Ascending aorta (tissue), 2 donors: ENCODE measurements around the gene PNMA6F. TPM values are rescaled to one million over a fixed set of nuclear protein-coding genes. Genes with fewer than 3 reads are reported as not detected.
"Not testable (repeated sequence)": the region's sequence is repeated elsewhere in the genome, so short reads cannot be mapped to it uniquely, and the experiment has no call there.

Experiments used
- DNase-seq, 2 donors: peaks; one replicate each; pipeline ENCODE4 v3.0.0-alpha.2; 2019; ENCODE audit warnings: low spot score in 2 of 2
- H3K27ac ChIP-seq, 2 donors: fragments of 200-600 bp; sonication (generic); one replicate each; pipeline ENCODE4 v1.5.1; 2016 to 2017; ENCODE audit warnings: mild to moderate bottlenecking in 1 of 2
- H3K27me3 ChIP-seq: fragments of 200-600 bp; sonication (generic); one replicate; pipeline ENCODE4 v1.5.1; 2017
- H3K36me3 ChIP-seq, 2 donors: fragments of 200-600 bp; sonication (generic); one replicate each; pipeline ENCODE4 v1.5.1; 2016
- H3K4me1 ChIP-seq, 2 donors: fragments of 200-600 bp; sonication (generic); one replicate each; pipeline ENCODE4 v1.5.1; 2016 to 2017; ENCODE audit warnings: mild to moderate bottlenecking in 1 of 2
- H3K4me3 ChIP-seq, 2 donors: fragments of 200-600 bp; sonication (generic); one replicate each; pipeline ENCODE4 v1.5.1; 2016 to 2017; ENCODE audit warnings: mild to moderate bottlenecking in 1 of 2
- H3K9me3 ChIP-seq, 2 donors: fragments of 200-600 bp; sonication (generic); one replicate each; pipeline ENCODE4 v1.5.1; 2016
- intact Hi-C: fragments of 100-400 bp; cut with DNase I; formaldehyde crosslinking; loops from one replicate; pipeline ENCODE4 v1.15.1; 2023
- total RNA-seq: library from RNA; depleted of rRNA; stranded (reverse); fragments of >200 nt; gene quantifications from one replicate; pipeline ENCODE4 v1.1.0, GENCODE V29; 2016
- TF ChIP-seq, protein P1 (sequence below), 3 experiments: fragments of 200-600 bp in 2 of 3; fragments of 450-650 bp in 1 of 3; sonication (generic) in 2 of 3; IDR thresholded peaks; one replicate each; pipeline ENCODE4 v1.5.1; 2016 to 2019; ENCODE audit warnings: antibody characterized with exemption in 3 of 3, mild to moderate bottlenecking in 1 of 3, moderate library complexity in 1 of 3

The PNMA6F gene
- total RNA-seq, 1 donor from 2014 or later, result not detected

DNA sequence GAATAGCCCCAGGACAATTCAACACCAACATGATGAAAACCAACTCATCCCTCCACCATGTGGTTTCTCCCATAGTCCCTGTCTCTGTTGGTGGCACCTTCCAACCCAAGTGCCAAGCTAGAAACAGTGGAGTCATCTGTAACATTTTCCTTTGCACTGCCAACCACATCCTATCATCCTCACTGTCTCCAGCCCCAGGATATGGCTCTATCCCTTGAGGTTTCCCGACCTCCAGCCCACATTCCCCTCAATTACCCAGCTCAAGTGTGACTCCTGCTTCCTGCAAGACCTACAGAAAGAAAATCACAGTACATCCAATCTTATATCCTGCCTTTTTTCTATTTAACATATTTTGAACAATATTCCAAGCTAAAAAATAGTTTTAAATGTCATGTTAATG lies 24.2 kb downstream of the PNMA6F start:
- intact Hi-C loops, result no loop called here

DNA sequence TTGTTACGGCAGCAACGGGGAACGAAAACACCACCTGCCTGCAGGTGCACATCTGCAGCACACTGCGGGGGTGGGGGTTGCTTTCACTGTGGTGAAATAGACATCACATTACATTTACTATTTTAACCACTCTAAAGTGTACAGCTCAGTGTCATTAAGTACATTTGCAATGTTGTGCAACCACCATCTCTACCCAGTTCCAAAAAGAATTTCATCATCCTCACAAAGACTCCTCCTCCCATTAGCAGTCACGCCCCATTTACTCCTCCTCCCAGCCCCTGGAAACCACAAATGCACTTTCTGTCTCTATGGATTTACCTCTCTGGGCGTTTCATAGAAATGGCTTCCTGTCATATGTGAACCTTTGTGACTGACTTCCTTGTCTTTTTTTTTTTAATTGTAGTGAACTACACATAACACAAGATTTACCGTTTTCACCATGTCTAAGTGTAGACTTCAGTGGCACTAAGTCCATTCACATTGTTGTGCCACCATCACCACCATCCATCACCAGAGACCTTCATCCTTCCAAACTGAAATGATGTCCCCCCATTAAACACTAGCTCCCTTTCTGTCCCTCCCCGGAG lies 28.0 kb downstream of the PNMA6F start:
- intact Hi-C loops, result not testable (repeated sequence)

More for the DNA sequence above, 24.2 kb downstream of the PNMA6F start:
- TF ChIP-seq, protein P1, sequence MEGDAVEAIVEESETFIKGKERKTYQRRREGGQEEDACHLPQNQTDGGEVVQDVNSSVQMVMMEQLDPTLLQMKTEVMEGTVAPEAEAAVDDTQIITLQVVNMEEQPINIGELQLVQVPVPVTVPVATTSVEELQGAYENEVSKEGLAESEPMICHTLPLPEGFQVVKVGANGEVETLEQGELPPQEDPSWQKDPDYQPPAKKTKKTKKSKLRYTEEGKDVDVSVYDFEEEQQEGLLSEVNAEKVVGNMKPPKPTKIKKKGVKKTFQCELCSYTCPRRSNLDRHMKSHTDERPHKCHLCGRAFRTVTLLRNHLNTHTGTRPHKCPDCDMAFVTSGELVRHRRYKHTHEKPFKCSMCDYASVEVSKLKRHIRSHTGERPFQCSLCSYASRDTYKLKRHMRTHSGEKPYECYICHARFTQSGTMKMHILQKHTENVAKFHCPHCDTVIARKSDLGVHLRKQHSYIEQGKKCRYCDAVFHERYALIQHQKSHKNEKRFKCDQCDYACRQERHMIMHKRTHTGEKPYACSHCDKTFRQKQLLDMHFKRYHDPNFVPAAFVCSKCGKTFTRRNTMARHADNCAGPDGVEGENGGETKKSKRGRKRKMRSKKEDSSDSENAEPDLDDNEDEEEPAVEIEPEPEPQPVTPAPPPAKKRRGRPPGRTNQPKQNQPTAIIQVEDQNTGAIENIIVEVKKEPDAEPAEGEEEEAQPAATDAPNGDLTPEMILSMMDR (IDR thresholded peaks at IDR 0.05), result no peak
- H3K27me3 ChIP-seq, result no peaks in the 10 kb centered on the region
- no peak overlapping the region for H3K4me3 ChIP-seq
- H3K36me3 ChIP-seq, result no peaks in the 10 kb centered on the region
- H3K4me1 ChIP-seq, result no peaks in the 10 kb centered on the region
- no peaks in the 10 kb centered on the region for H3K9me3 ChIP-seq
- no peak for DNase-seq
- H3K27ac ChIP-seq, result no peak overlapping the region

DNA sequence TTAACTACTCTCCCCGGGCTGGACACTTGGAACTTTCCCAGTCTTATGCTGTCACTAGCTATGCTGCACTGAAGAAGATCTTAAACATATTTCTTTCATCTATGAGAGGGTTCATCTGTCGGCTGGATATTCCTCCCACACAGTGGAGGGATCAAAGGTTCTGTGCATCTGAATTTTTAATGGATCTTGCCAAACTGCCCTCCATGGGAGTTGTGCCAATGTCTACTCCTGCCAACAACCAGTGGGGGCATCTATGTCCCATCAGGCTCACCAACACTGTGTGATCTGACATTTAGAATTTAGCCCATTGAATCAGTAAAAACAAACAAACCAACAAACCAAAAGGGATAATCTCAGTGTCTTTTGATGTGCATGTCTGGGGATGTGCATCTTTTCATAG lies 32.8 kb downstream of the PNMA6F start:
- H3K9me3 ChIP-seq, intact Hi-C loops, H3K27ac ChIP-seq, DNase-seq, H3K36me3 ChIP-seq, H3K4me1 ChIP-seq, H3K27me3 ChIP-seq, H3K4me3 ChIP-seq: not testable (repeated sequence)

More for the DNA sequence above, 28.0 kb downstream of the PNMA6F start:
- H3K4me1 ChIP-seq, DNase-seq, H3K9me3 ChIP-seq, H3K27ac ChIP-seq, H3K4me3 ChIP-seq, H3K36me3 ChIP-seq, H3K27me3 ChIP-seq: not testable (repeated sequence)

DNA sequence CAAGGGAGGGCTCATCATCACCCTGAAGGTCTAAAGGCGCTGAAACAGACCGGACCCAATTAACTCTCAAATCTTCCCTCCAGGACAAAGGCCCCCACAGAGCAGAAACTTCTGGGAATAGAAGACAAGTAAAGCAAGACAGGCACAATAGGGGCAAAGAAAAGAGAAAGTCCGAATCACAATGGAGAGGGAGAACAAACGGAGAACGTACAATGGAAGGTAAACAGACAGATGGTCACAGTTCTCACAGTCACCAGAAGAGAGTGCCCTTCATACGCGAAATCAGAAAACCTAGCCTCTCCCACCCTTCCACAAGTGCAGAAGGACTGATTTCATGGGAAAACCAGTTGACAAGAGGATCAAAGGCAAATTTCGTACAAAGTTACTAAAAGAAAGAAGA lies 35.9 kb downstream of the PNMA6F start:
- H3K4me1 ChIP-seq, H3K27me3 ChIP-seq, H3K4me3 ChIP-seq, H3K36me3 ChIP-seq, intact Hi-C loops, DNase-seq, H3K9me3 ChIP-seq, H3K27ac ChIP-seq: not testable (repeated sequence)

DNA sequence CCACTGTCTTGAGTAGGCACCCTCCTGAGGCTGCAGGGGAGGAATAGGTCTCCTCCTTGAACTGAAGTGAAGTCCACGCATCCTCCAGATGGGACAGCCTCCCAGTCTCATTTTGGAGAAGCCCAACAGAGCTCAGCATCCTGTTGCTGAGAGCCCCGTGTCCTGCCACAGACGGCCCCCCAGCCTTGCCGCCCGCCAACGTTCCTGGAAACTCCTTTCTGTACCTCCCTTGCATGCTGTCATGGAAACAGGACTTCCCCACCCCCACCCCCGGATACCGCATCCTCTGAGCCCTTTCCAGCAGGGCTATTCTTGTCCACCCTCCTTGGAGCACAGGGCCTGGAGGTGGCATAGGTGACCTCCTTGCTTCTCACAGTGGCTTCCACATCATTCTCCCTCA lies 37.6 kb downstream of the PNMA6F start:
- peak in 1 of 2 donors; percentile 50 for DNase-seq
- H3K27me3 ChIP-seq, H3K36me3 ChIP-seq, H3K4me1 ChIP-seq, H3K9me3 ChIP-seq, intact Hi-C loops, H3K27ac ChIP-seq, H3K4me3 ChIP-seq: not testable (repeated sequence)

DNA sequence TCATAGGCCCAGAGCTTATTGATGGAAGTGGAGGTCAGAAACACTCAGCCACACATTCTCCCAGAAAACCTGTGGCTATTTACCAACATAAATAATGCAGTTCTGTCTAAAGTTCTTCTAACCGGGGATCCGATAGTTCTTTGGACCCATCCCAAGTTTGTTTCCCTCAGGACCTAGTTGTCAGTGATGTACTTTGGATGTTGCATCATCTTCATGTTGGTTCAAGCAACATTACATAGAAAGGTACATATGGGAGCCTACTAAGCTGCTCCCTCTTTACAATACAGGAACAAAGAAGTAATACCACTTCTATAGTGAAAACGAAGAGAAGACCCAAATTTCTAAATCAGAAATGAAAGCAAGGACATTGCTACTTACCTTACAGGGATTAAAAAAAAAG lies 39.8 kb downstream of the PNMA6F start:
- H3K9me3 ChIP-seq, DNase-seq, intact Hi-C loops, H3K27ac ChIP-seq, H3K36me3 ChIP-seq, H3K4me3 ChIP-seq, H3K27me3 ChIP-seq, H3K4me1 ChIP-seq: not testable (repeated sequence)

DNA sequence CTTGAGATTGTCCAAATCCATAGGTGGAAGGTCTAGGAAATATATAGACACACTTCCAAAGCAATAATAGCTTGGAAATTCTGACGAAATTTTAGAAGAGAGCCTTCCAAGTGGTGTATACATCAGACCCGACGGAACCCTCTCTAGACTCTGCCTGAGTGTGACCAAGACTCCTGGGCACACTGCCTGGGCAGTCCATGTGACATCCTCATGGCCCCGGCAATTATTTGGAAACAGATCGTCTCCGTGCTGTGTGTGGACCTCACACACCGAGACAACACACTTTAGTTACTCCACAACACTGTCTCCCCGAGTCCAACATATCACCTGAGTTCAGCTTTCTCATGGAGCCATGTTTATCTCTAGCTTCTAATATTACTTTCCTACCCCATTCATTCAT lies 42.3 kb downstream of the PNMA6F start:
- H3K4me1 ChIP-seq, DNase-seq, intact Hi-C loops: not testable (repeated sequence)

DNA sequence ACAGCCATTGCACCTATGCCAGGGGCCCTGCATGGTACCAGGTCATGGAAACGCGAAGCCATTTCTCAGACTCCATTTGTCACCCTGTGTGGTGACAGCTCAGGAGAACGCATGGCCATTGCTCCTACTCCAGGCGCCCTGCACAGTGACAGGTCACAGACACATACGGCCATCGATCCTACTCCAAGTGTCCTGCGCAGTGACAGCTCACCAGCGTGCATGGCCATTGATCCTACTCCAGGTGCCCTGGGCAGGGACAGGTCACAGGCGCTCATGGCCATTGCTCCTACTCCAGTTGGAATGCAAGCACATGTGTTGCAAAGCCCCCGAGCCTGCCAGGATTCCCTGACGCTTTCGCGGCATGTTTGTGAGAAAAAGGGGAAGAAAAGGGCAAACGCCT lies 45.5 kb downstream of the PNMA6F start:
- DNase-seq, intact Hi-C loops, H3K9me3 ChIP-seq, H3K36me3 ChIP-seq, H3K4me3 ChIP-seq, H3K27me3 ChIP-seq, H3K27ac ChIP-seq, H3K4me1 ChIP-seq: not testable (repeated sequence)

More for the DNA sequence above, 42.3 kb downstream of the PNMA6F start:
- H3K4me3 ChIP-seq, H3K9me3 ChIP-seq, H3K27ac ChIP-seq, H3K27me3 ChIP-seq, H3K36me3 ChIP-seq: not testable (repeated sequence)

DNA sequence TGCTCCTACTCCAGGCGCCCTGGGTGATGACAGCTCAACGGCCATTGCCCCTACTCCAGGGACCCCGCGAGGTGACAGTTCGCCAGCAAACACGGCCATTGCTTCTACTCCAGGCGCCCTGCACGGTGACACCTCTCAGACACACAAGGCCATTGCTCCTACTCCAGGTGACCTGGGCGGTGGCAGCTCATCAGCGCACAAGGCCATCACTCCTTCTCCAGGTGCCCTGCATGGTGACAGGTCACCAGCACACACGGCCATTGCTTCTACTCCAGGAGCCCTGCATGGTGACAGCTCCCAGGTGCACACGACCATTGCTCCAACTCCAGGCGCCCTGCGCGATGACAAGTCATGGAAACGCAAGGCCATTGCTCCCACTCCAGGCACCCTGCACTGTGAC lies 46.1 kb downstream of the PNMA6F start:
- H3K9me3 ChIP-seq, H3K4me1 ChIP-seq, H3K27ac ChIP-seq, H3K27me3 ChIP-seq, H3K36me3 ChIP-seq, intact Hi-C loops, H3K4me3 ChIP-seq, DNase-seq: not testable (repeated sequence)

DNA sequence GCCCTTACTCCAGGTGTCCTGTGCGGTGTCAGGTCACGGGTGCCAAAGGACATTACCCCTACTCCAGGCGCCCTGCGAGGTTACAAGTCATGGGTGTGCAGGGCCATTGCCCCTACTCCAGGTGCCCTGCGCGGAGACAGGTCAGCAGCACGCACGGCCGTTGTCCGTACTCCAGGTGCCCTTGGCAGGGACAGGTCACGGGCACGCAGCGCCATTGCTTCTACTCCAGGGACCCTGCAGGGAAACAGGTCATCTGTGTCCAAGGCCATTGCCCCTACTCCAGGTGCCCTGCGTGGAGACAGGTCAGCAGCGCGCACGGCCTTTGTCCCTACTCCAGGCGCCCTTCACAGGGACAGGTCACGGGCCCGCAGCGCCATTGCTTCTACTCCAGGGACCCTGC lies 49.0 kb downstream of the PNMA6F start:
- H3K9me3 ChIP-seq, H3K4me1 ChIP-seq, H3K36me3 ChIP-seq, H3K27me3 ChIP-seq, intact Hi-C loops, H3K27ac ChIP-seq, DNase-seq, H3K4me3 ChIP-seq: not testable (repeated sequence)

DNA sequence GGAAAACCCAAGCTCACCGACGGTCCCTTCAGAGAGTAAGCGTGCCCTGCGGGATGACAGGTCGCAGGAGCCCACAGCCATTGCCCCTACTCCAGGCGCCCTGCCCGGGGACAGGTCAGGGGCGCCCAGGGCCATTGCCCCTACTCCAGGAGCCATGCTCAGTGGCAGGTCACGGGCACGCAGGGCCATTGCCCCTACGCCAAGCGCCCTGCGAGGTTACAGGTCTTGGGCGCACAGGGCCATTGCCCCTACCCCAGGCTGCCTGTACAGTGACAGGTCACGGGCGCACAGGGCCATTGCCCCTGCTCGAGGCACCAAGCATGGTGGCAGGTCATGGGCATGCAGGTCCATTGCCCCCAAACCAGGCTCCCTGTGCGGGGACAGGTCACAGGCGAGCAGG lies 49.5 kb downstream of the PNMA6F start:
- intact Hi-C loops, H3K4me1 ChIP-seq, H3K36me3 ChIP-seq, H3K27me3 ChIP-seq, H3K4me3 ChIP-seq, H3K27ac ChIP-seq, H3K9me3 ChIP-seq, DNase-seq: not testable (repeated sequence)
